Skin epidermis (tissue), 12 donors: ENCODE measurements around the gene E2F4.
A peak's percentile ranks its signal among the peaks of the same experiment; 100 is the strongest.

Experiments
- H3K27ac ChIP-seq, 21 experiments: fragments of 200-600 bp; sonication (generic) in 11 of 21; one replicate each; pipeline ENCODE4 v1.5.0; 2020; ENCODE audit warnings: mild to moderate bottlenecking in 3 of 21, inconsistent platforms in 2 of 21, moderate library complexity in 2 of 21
- H3K4me3 ChIP-seq, 7 experiments: fragments of 200-600 bp; sonication (generic) in 2 of 7; one replicate each; pipeline ENCODE4 v1.5.0; 2020; ENCODE audit warnings: inconsistent platforms in 2 of 7, mild to moderate bottlenecking in 2 of 7, moderate library complexity in 1 of 7

Gene E2F4

DNA sequence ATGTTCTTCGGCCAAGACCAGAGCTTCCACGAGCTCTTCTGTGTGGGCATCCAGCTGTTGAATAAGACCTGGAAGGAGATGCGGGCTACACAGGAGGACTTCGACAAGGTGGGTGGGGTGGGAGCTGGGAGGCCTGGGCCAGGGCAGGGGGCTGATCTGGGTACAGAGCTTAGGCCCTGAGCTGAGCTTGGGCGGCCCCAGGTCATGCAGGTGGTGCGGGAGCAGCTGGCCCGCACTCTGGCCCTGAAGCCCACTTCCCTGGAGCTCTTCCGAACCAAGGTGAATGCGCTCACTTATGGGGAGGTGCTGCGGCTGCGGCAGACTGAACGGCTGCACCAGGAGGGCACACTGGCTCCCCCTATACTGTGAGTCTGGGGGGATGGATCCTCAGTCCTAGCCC is 10.5 kb downstream of the E2F4 start:
- H3K4me3 ChIP-seq: no peak overlapping the region
- H3K27ac ChIP-seq: no peak overlapping the region

DNA sequence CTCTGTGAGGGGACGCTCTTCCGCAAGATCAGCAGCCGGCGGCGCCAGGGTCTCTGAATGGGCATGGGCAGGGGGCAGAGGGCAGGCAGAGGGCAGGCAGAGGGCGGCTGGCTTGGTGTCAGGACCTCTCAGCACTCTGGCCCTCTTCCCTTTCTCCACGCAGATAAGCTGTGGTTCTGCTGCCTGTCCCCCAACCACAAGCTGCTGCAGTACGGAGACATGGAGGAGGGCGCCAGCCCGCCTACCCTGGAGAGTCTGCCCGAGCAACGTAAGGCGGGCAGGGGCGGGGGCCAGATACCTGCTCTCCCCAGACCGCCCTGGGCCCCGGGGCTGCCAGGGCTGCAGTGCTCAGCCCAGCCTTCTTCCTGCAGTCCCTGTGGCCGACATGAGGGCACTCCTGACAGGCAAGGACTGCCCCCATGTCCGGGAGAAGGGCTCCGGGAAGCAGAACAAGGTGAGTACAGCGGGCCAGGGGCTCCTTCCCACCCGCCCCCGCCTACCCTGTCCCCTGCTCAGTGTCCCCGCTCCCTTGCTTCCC is 11.1 kb downstream of the E2F4 start:
- no peak overlapping the region for H3K27ac ChIP-seq

DNA sequence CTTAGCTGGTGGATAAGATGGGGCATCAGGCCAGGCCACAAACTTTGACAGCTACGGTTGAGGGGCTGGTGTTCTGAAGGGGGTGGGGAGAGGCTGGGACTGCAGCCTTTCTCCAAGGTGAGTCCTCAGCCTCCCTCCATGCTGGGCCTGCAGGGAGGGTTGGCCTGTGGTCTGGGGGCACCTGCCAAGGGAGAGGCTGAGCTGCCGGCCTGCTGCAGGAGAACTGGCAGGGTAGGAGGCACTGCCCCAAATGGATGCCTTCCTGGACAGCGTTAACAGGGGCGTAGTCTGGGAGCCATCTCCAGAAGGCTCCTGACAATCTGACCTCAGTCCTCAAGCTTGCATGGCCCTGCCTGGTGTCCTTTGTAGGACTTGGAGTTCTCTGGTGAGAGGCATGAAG is 12.1 kb downstream of the E2F4 start:
- no peak overlapping the region for H3K27ac ChIP-seq
- H3K4me3 ChIP-seq: no peak overlapping the region

More for the DNA sequence above, 11.1 kb downstream of the E2F4 start:
- no peak overlapping the region for H3K4me3 ChIP-seq

DNA sequence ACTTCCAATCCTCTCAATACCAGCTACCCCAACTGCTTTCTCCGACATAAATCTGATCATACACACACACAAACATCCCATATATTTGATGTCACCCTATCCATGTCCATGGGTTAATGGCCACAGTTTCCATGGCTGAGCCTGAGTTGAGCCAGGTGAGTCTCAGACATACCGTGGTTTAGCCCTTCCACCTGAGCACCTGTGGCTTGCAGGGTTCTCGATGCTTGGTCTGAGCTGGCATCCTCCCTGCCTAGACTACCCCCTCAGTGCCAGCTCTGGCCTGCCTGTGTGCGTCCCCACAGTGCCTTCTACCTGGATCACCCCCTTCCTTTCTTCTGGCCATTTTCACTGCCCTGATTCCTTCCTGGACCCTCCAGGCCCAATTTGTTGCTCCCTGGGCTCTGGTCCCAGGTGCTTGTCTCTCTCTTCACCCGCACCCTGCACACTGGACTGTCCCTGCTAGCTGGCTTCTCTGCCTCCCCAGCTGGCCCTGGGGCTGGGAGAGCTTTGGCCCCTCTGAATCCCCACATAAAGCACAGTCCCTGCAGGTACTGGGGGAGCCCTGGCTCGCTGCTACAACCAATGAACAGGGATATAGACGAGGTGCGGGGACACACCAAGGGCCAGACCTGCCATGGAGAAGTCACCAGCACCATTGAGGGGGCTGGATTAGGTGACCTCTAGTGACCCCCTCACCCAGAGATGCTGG is 14.3 kb downstream of the E2F4 start:
- H3K27ac ChIP-seq: no peak overlapping the region
- H3K4me3 ChIP-seq: no peak overlapping the region

DNA sequence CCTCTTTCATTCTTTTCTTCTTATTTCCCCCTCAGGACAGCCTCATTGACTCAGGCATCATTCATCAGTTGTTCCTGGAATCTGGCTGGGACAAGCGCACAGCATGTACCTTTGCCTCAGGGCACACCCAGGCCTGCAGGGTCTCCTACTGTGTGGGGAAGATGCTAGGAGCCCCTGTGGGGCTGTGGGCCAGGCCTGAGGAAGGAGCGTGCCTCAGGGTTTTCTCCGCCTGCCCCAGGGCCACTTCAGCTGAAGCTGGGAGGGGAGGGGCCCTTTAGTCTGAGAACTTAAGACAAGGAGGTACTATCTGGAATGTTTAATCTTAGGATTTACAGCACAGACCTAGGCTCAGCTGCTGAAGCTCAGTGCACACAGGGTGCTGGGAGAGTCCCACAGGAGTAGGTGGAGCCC is 14.9 kb downstream of the E2F4 start:
- H3K27ac ChIP-seq: peak overlapping the region in 1 of 21 experiments; percentile 7
- no peak overlapping the region for H3K4me3 ChIP-seq

DNA sequence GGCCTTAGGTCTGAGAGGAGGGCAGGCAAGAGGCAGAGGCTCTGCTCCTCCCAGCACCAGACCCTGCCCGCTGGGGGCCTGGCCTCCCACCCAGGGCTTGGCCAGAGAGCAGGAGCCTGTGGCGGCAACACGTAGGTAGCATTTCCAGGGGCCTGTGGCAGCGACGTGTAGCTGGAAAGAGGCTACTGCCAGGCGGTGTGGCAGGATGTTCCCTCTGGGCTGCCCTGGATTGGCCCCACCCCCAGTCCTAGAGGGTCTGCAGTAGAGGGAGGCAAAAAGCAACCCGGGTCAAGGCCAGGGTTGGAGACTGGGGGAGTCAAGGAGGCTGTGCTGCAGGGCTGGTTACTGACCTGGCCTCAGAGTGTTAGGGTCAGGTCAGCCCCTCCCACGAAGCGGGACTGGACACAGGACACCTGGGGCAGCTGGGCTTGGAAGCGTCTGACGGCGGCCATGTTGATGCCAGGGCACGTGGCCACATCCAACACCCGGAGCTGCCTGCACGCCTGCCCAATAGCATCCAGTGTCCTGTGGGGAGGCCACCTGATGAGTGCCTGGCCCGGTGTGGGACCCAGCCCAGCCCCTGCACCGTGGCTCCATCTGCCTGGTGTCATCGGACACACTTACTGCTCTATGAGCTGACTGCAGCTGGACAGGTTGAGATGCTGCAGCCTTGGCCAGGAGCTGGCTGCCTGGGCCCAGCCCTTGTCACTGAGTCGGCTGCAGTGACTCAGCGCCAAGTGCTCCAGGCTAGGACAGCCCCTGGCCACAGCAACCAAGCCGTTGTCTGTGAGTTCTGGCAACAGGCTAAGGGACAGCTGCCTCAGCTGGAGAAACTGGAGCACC is 15.5 kb downstream of the E2F4 start:
- H3K4me3 ChIP-seq: no peak overlapping the region
- H3K27ac ChIP-seq: peak overlapping the region in 1 of 21 experiments; percentile 7

DNA sequence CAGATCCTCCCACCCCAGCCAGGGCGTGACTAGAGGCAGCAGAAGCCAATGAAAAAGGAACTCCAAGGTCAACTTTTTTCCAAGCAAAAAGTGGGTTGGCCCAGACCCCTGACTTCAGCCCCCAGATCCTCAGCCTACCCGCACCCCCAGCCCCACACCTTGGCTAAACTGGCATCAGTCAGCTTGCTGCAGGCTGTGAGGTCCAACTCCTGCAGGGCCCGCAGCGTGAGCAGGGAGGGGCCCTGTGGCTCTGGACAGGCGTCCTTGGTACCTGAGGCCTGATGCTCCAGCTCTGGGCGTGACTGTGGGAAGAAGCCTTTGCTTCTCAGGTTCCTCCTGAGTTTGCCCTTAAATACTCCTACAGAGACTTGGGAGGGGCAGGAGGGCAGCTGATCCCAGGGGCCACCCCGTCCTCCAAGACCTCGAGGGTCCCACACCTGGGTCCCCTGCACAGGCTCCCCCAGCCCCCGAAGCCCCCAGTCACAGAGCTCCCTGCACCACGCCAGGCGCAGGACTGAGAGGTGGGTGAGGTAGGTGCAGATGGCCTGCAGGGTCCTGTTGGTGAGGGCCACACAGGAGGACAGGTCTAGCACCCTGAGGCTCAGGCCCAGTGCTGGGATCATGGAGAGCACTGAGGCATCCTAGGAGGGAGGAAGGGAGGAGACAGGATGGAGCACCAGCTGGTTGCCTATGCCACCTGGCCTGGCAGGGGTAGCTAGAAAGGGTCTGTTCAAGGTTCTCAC is 16.4 kb downstream of the E2F4 start:
- H3K27ac ChIP-seq: peak overlapping the region in 1 of 21 experiments; percentile 5
- H3K4me3 ChIP-seq: no peak overlapping the region

DNA sequence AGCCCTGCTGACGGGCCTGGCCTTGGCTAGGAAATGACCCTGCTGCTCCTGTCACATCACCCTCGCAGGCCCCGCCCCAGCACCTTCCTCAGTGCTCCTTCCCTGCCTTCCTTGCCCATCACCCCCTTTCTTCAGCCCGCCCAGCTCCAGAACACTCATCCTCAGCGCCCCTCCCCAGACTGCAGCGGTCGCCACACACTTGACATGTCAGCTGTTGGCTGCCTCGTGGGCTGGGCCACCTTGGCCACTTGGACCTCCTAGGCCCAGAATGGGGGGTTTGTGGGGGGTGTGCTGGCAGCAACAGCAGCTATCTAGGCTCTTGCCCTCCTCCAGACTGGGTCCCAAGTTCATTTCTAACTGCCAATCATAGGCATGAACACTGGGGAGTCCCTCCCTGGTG is 17.6 kb downstream of the E2F4 start:
- Histone ChIP-seq H3K4me3 (no peak overlapping the region), H3K27ac (no peak overlapping the region)

DNA sequence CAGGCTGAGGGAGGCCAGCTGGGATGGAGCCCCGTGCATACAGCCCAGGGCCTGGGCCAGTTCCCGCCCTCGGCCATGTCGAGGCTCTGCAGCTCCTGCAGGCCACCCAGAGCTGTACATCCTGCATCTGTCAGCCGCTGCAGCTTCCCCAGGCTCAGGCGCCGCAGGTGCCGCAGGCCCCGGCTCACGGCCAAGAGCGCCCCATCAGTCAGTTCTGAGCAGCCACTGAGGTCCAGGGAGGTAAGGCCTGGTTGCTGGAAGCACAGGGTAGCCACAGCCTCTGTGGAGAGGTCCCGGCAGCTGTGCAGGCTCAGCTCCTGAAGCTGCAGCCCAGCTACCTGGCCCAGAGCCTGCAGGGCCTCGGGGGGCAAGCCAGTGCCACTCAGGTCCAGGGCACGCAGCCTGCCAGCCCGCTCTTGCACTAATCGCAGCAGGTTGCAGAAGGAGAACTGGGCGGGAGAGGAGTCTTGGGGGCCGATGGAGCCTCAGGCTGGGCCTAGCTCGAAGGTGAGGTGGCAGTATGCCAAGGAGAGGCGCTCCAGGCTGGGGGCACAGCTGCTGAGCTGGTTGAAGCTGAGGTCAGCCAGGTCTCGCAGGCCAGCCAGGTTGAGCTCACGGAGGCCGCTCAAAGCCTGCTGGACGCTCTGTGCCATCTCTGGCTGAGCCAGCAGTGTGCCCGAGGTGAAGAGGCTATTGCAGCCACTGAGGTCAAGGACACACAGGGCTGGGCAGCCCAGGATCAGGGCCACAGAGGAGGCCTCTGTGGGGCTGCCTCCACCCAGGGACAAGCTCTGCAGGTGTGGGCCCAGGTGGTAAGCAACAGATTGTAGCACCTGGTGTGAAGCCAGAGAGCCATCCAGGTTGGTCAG is 18.3 kb downstream of the E2F4 start:
- no peak overlapping the region for H3K27ac ChIP-seq
- H3K4me3 ChIP-seq: no peak overlapping the region

DNA sequence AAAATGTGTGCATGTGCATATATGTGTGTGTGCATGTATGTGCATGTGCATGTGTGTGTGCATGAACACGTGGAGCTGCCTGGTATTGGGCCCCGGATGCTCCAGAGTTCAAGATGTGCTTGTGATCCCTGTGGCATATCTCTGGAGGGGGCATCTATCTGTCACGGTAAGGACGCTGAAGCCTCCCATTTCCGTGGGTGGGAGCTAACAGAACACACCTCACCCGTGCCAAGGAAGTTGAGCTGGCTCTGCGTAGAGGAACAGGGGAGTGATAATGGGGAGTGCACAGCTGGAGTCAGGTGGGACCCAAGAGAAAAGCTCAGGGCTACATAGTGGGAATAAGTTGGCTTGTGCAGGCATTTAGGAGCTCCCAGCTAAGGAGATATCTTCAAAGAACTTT is 19.7 kb downstream of the E2F4 start:
- Histone ChIP-seq H3K27ac (no peak overlapping the region), H3K4me3 (no peak overlapping the region)

DNA sequence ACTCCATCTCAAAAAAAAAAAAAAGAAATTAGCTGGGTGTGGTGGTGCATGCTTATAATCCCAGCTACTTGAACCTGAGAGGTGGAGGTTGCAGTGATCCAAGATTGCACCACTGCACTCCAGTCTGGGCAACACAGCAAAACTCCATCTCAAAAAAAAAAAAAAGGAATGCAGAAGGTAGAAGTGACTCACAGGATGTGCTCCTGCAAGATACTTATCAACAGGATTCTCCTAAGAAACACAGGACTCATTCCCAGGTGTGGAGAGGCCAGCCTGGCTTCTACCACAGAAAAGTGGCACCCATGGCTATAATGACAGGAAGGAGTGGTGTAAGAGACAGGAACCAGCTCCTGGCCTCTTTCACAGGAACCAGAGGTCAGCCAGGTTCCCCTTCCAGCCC is 20.8 kb downstream of the E2F4 start:
- H3K27ac ChIP-seq: peak overlapping the region in 6 of 21 experiments; percentile 9 to 62 (median 25)
- no peak overlapping the region for H3K4me3 ChIP-seq

DNA sequence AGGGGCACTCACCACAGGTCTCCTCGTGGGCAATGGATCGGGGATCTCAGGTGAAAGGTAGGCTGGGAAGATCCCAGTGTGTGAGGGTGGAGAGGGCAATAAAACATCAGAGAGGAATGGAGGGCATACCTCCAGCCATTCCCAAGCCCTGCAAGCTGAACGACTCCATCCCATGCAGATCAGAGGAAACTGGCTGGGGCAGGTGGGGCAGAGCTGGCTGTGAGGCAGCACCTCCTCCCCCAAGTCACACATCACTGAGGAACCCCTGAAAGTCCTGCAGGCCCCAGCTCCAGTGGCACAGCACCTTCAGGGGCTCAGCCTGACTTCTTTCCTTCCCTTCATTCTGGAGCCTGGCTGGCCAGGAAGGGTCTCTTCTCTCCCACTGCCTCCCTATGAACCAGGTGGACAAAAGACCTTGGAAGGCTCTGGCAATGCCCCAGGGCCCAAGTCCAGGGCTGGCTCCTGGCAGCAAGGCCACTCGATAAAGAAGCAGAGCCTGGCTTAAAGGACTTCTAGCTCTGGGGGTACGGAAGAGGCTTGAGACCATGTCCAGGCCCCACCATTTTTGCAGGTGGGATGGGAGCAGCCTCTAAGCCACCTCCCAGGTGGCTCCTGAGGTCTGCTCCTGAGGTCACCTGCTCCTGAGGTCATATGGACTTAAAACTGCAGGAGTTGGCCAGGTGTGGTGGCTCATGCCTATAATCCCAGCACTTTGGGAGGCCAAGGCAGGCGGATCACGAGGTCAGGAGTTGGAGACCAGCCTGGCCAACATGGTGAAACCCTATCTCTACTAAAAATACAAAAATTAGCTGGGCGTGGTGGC is 21.5 kb downstream of the E2F4 start:
- H3K27ac ChIP-seq: peak overlapping the region in 7 of 21 experiments; percentile 9 to 62 (median 26)
- H3K4me3 ChIP-seq: no peak overlapping the region

DNA sequence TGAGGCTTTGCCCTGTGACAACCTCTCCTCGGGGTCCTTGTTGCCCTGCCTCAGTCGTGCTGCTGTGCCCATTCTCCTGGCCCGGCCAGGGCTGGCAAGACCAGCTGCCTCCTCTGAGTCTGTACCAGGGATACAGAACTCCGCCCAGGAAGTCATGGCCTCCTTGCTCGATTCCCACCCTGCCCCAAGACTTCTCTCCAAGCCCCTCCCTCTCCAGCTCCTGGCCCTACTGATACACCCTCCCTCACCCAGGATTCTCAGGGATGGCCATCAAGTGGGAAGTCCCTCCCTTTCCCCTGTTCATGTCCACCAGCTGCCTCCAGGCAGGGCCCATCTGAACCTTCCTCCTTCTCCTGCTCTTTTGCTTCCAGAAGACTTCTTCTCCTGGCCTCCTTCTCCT is 23.8 kb downstream of the E2F4 start:
- Histone ChIP-seq H3K27ac (peak overlapping the region in 1 of 21 experiments; percentile 7), H3K4me3 (no peak overlapping the region)

DNA sequence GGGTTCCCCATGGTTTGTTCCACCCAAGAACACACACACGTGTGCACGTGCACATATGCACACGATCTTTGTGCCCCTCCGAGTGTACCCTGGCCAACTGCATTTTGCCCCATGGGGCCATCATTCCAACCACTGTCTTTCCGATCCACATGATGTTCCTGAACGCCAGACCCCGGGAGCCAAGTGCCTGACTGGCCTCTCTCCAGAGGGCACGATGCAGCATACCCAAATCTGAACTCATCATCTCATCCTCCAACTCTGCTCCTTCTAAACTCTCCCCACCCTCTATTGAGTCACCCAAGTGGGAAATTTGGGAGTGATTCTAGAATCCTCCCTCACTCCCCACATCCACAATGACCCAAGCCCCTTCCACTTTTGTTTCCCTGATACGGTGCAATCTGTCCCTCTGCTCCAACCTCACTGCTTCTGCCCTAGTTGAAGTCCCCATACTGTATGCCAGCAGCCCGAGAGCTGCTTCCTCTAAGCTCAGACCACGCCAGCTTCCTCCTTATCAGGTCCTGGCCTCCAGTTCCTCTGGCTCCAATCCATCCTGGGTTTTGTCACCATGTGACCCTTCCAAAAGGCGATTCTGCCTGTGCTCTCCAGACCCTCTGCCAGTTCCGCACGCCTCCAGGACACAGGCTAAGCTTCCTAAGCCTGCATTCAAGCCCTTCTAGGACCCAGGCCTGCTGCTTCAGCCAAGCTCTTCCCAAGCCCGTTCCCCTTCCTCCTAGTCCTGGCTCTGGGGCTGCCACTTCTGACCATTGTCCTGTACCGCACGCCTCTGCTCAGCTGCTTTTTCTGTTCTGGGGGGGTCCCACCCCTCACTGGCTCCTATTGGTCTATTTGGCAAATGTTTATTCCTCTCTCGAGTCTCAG is 24.9 kb downstream of the E2F4 start:
- no peak overlapping the region for H3K4me3 ChIP-seq
- peak overlapping the region in 13 of 21 experiments; percentile 11 to 76 (median 44) for H3K27ac ChIP-seq

DNA sequence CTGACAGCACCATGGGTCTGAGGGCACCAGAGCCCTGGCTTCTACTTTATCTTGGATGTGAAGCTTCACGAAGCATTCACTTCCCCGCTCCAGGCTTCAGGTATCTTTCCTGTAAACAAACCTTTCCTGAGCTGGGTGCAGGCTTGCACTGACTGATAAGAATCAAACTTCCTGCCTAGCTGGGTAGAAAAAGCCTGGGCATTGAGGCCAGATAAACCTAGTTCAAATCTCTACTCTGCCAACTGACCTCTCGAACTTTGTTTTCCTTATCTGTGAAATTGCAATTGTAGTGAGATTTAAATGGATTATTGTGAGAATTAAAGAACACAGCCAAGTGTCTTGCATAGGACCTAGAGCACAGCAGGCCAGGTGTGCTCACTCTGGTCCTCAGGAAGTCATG is 32.0 kb downstream of the E2F4 start:
- H3K4me3 ChIP-seq: no peak overlapping the region
- peak overlapping the region in 2 of 21 experiments; percentile 6 to 26 for H3K27ac ChIP-seq

DNA sequence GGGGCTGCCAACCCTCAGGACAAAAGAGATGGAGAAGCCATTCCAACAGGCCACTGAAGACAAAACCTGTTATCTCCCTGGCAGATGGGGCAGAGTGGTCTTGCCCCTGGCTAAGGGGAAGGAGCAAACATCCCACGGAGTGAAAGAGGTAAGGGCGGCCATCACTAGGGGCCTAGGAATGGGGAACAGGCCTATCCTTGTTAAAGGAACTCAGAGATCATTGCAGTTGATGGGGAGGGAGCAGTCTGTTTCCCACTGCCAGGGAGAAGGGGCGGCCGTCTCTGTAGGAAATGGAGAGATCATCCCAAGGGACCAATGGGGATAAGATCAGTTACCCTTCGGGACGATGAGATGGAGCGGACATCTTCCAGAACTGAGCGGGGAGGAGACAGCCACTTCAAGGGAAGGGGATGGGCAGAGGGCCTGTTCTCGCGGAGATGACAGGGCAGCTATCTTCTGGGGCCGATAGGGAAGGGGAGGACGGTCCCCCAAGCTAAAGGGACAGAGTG is 34.4 kb downstream of the E2F4 start:
- peak overlapping the region in 20 of 21 experiments; percentile 56 to 93 (median 86) for H3K27ac ChIP-seq
- H3K4me3 ChIP-seq: peak overlapping the region; percentile 74 to 100 (median 95)
